NCI-H526 (cell line): Measurements from ENCODE around the gene PPP1R2B.

ENCODE experiments used
- DNase-seq, 2 experiments: peaks; one replicate each; lab custom pipeline; 2025; lab: John Stamatoyannopoulos, UW

PPP1R2B gene

DNA sequence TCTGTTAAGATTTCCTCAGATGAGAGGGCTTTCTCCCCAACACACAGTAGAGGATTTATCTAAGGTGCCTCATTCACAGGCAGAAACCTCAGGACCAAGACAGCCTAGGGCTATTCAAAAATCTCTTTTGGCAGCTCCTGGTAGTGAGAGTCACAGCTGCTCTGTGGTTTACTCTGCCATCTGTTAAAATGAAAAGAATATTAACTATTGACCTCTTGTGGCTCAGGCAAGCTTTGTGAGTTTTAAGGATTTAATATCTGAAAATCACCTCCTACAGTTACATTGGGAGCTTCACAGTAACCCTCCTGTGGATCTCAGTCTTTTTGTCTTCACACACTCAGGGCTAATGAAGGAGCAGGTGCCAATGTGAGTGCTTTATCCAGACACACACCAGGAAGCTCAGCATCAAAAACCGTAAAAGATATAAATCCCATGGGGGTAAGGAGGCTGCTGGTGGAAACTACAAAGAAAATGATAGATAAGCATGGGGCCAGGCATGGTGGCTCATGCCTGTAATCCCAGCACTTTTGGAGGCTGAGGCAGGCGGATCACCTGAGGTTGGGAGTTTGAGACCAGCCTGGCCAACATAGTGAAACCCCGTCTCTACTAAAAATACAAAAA lies 29.7 kb downstream of the PPP1R2B start:
- no peak for DNase-seq

GRCh38 chr5:156883316-156883875 lies 33.3 kb downstream of the PPP1R2B start:
- DNase-seq: no peak

DNA sequence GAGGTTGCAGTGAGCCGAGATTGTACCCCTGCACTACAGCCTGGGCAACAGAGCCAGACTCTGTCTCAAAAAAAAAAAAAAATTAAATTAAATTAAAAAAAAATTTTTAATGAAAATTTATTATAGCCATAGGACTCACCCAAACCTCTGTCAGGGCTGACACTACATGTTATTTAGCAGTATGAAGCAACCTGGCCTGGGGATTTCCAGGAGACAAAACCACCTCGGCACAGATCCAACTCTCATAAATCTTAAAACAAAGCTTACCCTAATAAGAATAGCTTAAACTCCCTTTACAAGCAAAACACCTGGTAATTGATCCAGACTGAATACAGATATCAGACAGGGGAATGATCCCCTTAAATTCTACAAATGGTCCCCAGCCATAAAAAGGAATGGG lies 38.4 kb downstream of the PPP1R2B start:
- no peak for DNase-seq

DNA sequence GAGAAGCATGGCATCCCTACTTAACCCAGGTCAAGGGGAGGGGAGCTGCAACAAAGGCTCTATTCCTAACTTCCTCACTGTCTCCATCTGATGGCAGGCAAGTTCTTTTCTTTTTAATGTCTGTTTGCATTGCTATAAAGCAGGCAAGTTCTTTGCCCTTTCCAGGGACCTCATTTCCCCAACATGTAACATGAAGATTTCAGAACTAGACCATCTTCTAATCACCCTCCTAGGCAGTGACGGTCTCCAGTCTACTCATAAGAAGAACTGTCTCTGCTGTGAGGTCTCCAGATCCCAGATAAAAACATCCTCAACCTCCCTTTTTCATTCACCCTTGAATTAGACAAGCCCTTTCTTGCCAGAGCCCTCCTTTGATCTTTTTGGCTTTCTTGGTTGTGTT lies 42.1 kb downstream of the PPP1R2B start:
- no peak for DNase-seq

DNA sequence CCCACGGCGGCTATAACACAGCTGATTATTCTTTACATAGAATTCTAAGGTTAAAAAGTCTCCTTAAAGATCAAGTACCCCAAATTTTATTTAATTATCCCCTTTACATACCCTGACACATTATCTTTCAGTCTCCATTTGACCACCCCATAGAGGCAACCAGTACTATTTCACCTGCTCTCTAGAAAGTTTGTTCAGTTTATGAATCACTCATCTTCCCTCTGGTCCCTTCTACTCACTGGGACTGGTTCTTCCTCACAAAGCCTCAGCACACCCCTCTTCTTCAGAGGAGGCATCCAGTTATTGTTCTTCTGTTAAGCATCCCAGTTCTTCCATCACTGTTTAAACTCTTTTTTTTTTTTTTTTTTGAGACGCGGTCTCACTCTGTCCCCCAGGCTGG lies 42.8 kb downstream of the PPP1R2B start:
- DNase-seq: no peak

DNA sequence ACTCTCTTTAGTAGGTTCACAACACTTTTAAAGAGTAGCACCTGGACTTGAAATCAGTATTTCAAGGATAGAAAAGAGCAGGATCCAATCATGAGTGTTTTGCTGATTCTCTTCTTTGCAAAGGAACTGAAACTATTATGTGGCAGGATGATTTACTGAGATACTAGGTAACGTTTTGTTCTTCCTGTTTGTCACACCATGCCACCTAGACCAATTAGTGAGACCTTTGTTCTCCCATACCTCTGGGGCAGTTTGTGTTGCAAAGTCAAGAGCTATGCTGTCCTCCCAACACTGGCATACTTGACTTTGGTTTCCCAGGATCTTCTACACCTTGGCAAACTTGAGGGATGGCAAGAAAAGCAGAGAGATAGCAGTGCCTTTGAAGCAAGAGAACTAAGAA lies 43.4 kb downstream of the PPP1R2B start:
- no peak for DNase-seq

DNA sequence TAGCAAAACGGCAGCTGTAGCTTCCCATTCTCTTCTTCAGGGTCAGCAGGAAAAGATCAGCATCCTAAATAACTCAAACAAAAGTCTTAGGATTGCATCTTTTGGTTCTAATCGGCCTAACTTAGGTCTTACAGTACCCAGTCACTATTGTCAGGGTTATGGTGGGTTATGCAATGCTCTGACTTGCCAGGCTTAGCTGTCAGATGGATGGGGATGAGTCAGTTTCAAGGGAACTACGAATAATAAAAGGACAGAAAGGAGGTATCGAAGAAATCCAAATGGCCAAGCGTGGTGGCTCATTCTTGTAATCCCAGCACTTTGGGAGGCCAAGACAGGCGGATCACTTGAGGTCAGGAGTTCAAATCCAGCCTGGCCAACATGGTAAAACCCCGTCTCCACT lies 46.5 kb downstream of the PPP1R2B start:
- DNase-seq: no peak
